ENCODE results near the gene AGK. TPM values are rescaled to one million over a fixed set of nuclear protein-coding genes. Genes with fewer than 3 reads are reported as not detected.

Gene AGK
- total RNA-seq, 4 donors from 2014 or later, result 8.4 to 47.0 (median 17.5) TPM

DNA sequence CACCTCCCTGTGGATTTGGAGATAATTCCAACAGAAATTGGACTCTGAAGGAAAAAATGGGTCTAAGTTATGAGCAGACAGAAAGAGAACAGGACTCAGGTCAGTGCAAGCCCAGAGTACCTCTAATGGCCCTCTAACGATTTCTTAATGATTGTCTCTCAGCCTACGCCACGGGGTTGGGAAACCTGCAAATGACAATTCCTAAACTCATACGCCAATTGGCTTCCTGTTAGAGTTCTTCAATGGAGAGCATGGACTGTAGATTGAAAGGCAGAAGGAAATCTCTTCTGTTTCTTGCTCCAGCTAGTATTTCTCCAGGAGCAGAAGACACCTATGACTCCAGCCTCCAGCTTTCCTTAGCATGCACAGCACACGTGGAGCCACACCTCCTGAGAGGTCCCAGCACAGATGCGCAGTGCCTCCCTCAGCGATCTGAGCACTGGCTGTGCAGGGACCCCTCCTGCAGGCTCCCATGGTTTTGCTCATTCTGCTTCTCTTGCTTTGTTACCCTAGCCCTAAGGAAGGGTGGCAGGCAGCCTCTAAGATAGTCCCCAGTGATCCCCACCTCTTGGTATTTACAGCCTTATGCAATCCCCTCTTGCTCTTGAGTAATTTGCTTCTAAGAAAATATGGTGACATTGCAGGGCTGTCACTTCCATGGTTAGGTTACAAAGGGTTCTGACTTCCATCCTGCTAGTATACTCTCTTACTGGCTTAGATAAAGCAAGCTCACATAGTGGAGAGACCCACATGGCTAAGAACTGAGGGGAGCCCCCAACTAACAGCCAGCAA lies 120.7 kb downstream of the AGK start:
- no peaks in the 10 kb centered on the region for H3K4me1 ChIP-seq
- no peak for DNase-seq
- no peaks in the 10 kb centered on the region for H3K9me3 ChIP-seq
- no peaks in the 10 kb centered on the region for H3K27me3 ChIP-seq
- TF ChIP-seq, protein P1, sequence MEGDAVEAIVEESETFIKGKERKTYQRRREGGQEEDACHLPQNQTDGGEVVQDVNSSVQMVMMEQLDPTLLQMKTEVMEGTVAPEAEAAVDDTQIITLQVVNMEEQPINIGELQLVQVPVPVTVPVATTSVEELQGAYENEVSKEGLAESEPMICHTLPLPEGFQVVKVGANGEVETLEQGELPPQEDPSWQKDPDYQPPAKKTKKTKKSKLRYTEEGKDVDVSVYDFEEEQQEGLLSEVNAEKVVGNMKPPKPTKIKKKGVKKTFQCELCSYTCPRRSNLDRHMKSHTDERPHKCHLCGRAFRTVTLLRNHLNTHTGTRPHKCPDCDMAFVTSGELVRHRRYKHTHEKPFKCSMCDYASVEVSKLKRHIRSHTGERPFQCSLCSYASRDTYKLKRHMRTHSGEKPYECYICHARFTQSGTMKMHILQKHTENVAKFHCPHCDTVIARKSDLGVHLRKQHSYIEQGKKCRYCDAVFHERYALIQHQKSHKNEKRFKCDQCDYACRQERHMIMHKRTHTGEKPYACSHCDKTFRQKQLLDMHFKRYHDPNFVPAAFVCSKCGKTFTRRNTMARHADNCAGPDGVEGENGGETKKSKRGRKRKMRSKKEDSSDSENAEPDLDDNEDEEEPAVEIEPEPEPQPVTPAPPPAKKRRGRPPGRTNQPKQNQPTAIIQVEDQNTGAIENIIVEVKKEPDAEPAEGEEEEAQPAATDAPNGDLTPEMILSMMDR (IDR thresholded peaks at IDR 0.05), result no peak
- TF ChIP-seq POLR2A (IDR thresholded peaks at IDR 0.05), result no peak
- peaks cover 0 to 13% (median 0%) of the 10 kb centered on the region in 3 donors for H3K36me3 ChIP-seq
- H3K27ac ChIP-seq, result no peak overlapping the region
- no peak overlapping the region for H3K4me3 ChIP-seq

DNA sequence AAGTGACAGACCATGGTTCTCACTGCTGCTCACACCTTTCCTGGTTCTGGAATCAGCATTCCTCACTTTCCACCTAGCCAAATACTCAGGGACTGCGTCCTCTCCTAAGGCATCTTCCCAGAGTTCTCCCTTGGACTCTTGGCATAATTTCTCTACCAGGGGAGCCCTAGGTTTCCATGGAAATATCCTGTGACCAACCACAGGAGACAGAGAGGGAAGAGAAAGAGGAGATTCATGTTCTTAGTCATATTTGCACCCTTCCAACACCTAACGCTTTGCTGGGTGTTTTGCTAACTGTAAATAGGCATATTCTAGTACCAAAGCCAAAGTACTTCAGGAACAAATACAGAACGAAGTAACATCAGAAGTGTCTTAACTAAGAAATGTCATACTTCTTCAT lies 122.1 kb downstream of the AGK start:
- TF ChIP-seq POLR2A (IDR thresholded peaks at IDR 0.05), result no peak
- H3K27ac ChIP-seq, result no peak overlapping the region

DNA sequence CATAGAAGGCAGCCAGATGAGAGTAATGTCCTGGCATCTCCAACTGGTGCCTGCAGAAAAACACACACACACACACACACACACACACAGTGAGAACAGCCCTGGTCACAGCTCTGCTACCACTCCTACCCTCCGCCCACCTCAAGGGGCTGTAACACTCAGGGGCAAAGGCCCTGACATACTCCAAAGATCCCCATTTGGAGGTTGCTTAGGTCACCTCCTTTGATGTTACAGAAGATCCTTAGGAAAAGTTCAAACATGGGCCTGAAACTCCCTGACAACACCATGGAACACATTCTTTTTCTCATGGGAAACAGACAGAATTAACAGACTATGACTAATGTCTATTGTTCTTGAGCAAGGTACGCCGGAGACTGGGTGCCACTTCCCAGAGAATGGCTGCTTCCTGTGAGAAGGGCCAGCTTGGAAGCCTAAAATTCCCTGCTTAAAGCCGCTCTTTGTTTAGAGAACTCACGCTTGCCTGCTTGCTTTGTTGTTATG lies 123.0 kb downstream of the AGK start:
- no peak for TF ChIP-seq POLR2A (IDR thresholded peaks at IDR 0.05)
- TF ChIP-seq, protein P1 (IDR thresholded peaks at IDR 0.05), result no peak
- Histone ChIP-seq H3K4me1 (no peaks in the 10 kb centered on the region), H3K4me3 (no peak overlapping the region), H3K27ac (peak overlapping the region in 1 of 4 donors; percentile 10), H3K9me3 (no peaks in the 10 kb centered on the region), H3K36me3 (peaks cover 0 to 13% (median 0%) of the 10 kb centered on the region in 3 donors), H3K27me3 (no peaks in the 10 kb centered on the region)
- DNase-seq, result no peak

More for the DNA sequence above, 122.1 kb downstream of the AGK start:
- Histone ChIP-seq H3K9me3 (no peaks in the 10 kb centered on the region), H3K36me3 (peaks cover 0 to 13% (median 0%) of the 10 kb centered on the region in 3 donors), H3K4me3 (no peak overlapping the region), H3K27me3 (no peaks in the 10 kb centered on the region), H3K4me1 (no peaks in the 10 kb centered on the region)
- no peak for DNase-seq

DNA sequence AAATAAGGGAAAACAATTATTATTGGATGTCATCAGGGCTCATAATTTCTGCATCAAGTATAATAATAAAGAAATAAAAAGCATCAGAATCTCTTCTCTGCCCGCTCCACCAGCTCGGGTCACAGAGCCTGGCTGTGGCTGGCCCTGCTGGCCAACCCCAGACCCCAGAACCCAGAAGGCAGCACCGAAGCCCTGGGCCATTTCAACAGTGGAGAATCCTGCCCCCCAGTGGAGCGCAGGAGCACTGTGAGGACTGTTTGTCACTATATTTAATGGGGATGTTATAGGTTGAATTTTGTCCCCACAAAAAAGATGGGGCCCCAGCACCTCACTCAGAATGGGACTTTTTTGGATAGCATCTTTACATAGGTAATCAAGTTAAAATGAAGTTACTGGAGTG lies 123.5 kb downstream of the AGK start:
- Histone ChIP-seq H3K4me1 (no peaks in the 10 kb centered on the region), H3K27me3 (no peaks in the 10 kb centered on the region), H3K27ac (peak overlapping the region in 1 of 4 donors; percentile 20), H3K4me3 (no peak overlapping the region), H3K9me3 (no peaks in the 10 kb centered on the region), H3K36me3 (peaks cover 0 to 13% (median 0%) of the 10 kb centered on the region in 3 donors)
- TF ChIP-seq, protein P1 (IDR thresholded peaks at IDR 0.05), result peak in 4 of 6 experiments; percentile 13 to 40 (median 28)
- TF ChIP-seq POLR2A (IDR thresholded peaks at IDR 0.05), result no peak
- no peak for DNase-seq

DNA sequence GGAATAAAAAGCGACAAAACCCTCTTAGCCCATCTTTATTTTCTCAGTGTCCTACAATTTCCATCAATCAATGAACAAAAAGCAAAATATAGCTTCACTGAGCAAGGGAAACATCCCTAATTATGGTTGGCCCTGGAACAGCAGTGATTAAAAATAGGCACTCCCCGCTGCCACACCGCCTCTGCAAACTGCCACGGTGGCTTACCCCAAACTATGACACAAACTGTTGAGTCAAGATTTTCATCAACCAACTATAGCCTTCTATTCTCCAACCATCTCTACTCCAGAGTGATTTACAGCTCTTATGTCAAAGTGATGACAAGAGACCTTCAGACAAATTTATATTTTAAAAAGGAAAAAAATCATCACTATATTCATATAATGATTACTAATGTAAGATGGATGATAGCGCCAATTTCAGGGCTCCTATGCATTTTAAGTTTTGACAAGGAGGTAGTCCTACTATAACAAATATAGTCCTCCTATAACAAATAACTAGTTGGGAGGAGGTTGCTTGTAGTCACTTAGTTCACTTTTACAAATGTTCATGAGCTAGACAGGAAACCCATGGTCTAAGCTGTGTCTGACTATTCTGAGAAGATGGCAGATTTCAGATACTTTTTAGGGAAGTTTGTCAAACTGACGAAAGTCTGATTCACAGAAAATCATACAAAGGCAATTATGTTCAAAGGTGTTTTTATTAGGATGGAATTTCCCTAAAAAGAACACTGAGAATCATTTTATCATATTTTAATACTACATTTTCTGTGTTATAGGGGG lies 124.4 kb downstream of the AGK start:
- H3K9me3 ChIP-seq, result no peaks in the 10 kb centered on the region
- no peak for DNase-seq
- H3K4me1 ChIP-seq, result no peaks in the 10 kb centered on the region
- H3K27ac ChIP-seq, result peak overlapping the region in 1 of 4 donors; percentile 20
- H3K4me3 ChIP-seq, result no peak overlapping the region
- peaks cover 0 to 17% (median 0%) of the 10 kb centered on the region in 3 donors for H3K36me3 ChIP-seq
- TF ChIP-seq, protein P1 (IDR thresholded peaks at IDR 0.05), result no peak
- no peak for TF ChIP-seq POLR2A (IDR thresholded peaks at IDR 0.05)
- H3K27me3 ChIP-seq, result no peaks in the 10 kb centered on the region

All from Peyer's patch (tissue), 4 donors.